CD4-positive, alpha-beta T cell treated with Interleukin-21 for 1 hour (primary cell): ENCODE results near the gene MUC4.
"Not testable (repeated sequence)": the region's sequence is repeated elsewhere in the genome, so short reads cannot be mapped to it uniquely, and the experiment has no call there.

ENCODE experiments used
- DNase-seq: peaks from one replicate; pipeline ENCODE4 v3.0.0-alpha.2; 2020

Gene MUC4

DNA sequence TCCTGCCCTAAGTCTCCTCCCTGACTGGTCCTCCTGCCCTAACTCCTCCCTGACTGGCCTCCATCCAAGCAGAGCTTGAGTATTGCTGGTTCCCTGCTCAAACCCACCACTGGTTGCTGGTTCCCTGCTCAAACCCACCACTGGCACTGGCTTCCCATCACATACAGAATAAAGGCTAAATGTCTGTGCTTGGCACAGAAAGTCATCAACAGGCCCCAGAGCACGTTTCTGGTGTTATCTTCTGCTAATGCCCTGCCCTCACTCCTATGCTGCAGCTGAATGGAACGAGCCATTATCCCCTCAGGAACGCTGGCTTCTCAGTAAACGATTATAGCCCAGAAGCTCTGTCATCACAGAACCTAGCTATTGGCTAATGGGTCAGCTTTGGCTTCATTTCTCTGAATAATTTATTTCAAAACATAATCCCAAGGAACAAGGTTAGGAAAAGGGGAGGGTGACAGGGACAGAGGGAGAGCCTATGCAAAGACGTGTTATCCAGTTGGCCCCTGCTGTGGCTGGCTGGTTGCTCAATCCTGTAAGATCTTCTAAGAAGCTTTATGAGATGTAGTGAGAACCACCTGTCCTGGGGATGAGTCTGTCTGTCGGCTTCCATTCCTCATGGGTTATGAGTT is 97.2 kb downstream of the MUC4 start:
- DNase-seq = no peak

DNA sequence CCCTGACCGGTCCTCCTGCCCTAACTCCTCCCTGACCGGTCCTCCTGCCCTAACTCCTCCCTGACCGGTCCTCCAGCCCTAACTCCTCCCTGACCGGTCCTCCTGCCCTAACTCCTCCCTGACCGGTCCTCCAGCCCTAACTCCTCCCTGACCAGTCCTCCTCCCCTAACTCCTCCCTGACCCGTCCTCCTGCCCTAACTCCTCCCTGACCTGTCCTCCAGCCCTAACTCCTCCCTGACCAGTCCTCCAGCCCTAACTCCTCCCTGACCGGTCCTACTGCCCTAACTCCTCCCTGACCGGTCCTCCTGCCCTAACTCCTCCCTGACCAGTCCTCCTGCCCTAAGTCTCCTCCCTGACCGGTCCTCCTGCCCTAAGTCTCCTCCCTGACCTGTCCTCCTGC is 98.6 kb downstream of the MUC4 start:
- not testable (repeated sequence) for DNase-seq

DNA sequence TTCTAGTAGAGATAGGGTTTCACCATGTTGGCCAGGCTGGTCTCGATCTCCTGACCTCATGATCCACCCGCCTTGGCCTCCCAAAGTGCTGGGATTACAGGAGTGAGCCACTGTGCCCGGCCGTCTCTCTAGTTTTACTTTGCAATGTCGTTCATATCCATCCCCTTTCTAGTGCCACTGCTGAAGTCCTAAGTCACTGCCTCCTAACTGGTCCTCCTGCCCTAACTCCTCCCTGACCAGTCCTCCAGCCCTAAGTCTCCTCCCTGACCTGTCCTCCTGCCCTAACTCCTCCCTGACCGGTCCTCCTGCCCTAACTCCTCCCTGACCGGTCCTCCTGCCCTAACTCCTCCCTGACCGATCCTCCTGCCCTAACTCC is 99.2 kb downstream of the MUC4 start:
- not testable (repeated sequence) for DNase-seq

DNA sequence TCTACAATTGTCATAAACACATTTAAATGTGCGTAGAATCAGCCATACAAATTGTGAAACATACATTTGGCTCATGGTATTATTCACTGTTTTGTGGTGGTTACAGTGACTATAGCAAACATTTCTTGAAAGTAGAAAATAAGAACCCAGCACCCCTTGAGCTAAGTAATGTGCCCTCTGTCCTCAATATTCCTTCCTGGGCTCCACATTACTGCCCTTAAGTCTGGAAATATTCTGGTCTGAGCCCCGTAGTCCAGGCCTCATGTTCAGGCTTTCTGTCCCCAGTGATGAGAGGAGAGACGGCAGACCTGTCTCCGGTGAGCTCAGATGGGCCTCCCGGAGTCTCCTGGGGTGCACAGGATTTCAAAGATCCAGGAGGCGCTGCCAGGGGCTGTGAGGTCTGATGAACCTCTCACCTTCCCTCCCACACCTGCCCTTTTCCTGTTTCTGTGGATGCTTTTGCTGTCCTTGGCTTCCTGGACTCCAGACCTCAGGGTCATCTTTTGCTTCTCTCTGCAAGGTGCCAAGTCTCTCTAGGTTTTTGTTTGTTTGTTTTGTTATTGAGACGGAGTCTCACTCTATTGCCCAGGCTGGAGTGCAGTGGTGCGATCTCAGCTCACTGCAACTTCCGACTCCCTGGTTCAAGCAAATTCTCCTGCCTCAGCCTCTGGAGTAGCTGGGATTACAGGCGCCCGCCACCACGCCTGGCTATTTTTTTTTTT is 99.8 kb downstream of the MUC4 start:
- no peak for DNase-seq

DNA sequence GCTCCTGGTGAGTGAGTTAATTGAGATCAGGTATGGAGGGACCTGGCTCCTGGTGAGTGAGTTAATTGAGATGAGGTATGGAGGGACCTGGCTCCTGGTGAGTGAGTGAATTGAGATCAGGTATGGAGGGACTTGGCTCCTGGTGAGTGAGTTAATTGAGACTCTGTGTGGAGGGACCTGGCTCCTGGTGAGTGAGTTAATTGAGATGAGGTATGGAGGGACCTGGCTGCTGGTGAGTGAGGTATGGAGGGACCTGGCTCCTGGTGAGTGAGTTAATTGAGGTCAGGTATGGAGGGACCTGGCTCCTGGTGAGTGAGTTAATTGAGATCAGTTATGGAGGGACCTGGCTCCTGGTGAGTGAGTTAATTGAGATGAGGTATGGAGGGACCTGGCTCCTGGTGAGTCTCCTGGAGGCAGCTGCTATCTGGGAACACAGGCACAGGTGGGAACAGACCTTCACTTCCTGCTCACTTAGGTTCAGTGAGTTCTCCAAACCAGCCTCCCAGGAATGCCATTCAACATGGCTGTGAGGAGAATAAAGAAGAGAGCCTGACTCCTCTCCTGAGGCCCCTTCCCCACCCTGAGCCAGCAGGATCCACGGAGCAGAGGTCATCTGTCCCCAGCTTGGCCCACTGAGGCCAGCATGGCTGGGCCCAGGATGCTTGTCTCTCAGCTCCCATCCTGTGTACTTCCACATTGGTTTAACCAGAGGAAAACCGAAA is 100.5 kb downstream of the MUC4 start:
- DNase-seq = not testable (repeated sequence)

DNA sequence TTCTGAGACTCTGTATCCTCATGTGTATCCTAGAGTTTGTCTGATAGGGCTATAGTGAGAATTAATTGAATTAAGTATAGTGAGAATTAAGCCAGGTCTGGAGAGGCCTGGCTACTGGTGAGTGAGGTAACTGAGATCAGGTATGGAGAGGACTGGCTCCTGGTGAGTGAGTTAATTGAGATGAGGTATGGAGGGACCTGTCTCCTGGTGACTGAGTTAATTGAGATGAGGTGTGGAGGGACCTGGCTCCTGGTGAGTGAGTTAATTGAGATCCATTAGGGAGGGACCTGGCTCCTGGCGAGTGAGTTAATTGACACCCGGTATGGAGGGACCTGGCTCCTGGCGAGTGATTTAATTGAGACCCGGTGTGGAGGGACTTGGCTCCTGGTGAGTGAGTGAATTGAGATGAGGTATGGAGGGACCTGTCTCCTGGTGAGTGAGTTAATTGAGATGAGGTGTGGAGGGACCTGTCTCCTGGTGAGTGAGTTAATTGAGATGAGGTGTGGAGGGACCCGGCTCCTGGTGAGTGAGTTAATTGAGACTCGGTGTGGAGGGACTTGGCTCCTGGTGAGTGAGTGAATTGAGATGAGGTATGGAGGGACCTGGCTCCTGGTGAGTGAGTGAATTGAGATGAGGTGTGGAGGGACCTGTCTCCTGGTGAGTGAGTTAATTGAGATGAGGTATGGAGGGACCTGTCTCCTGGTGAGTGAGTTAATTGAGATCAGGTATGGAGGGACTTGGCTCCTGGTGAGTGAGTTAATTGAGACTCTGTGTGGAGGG is 101.4 kb downstream of the MUC4 start:
- not testable (repeated sequence) for DNase-seq

DNA sequence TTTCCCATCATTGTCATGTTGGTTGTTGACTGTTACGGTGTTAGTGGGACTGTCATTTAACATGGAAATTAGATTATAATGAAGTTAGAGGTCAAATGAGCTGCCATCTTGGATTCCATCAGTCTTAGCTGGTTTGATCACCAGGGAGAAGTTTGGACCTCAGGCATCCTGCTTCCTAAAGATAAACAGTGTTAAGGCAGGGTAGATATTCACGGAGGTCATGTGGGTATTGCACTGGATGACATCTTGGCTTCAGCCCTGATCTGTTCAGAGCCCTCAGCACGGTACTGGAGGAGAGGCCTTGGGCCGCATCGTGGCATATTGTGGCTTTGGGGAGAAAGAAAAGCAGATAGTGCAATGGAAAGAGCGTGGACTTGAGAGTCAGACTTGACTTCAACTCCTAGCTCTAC is 102.0 kb downstream of the MUC4 start:
- no peak for DNase-seq

DNA sequence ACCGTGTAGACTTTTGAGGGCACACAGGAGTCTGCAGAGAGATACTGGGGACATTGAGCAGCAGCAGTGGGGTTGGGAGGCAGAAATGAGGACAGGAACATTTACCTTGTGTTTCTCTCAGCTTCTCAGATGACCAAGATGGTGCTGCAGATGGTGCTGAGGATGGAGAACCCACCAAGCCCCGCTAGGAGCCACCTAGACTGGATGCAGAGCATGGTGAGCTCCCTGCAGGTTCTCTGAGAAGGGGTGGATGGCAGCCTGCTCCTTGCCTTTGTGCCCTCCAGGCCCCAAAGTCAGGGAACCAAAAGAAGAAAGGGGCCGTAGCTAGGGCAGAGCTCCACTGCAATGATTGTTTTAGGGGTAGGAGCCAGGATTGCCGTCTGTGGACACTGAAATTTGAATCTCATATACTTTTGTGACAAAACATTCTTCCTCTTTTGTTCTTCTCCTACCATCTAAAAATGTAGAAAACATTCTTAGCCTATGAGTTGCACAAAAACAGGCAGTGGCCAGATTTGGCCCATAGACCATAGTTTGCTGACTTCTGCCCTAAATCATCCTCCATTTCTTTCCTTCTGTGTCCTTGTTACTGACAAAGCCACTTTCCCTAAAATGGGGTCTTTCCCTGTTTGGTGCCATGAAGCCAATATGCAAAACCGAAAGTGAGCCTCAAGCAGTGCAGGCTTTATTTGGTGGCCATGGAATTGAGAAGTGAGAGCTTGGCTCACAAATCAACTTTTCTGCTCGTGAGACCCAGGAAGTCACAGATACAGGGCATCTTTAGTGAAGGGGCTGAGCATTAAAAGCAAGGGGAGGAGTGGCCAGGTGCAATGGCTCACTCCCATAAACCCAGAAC is 102.9 kb downstream of the MUC4 start:
- no peak for DNase-seq

DNA sequence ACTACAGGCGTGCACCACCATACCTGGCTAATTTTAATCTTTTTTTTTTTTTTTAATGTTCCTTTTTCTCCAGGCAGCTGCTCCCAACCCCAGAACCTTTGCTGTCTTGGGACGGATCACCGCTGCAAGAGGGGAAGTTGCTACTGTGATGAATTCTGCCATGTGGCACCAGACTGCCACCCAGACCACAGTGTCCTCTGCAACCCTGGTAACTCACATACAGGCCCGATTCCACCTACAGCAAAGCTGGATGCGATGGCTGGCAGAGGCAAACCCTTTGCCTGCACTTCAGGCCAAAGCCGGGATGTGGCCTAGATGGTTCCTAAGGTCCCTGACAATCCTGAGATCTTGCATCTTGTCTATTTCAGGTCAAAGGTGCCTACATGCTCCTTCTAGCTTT is 103.7 kb downstream of the MUC4 start:
- no peak for DNase-seq

DNA sequence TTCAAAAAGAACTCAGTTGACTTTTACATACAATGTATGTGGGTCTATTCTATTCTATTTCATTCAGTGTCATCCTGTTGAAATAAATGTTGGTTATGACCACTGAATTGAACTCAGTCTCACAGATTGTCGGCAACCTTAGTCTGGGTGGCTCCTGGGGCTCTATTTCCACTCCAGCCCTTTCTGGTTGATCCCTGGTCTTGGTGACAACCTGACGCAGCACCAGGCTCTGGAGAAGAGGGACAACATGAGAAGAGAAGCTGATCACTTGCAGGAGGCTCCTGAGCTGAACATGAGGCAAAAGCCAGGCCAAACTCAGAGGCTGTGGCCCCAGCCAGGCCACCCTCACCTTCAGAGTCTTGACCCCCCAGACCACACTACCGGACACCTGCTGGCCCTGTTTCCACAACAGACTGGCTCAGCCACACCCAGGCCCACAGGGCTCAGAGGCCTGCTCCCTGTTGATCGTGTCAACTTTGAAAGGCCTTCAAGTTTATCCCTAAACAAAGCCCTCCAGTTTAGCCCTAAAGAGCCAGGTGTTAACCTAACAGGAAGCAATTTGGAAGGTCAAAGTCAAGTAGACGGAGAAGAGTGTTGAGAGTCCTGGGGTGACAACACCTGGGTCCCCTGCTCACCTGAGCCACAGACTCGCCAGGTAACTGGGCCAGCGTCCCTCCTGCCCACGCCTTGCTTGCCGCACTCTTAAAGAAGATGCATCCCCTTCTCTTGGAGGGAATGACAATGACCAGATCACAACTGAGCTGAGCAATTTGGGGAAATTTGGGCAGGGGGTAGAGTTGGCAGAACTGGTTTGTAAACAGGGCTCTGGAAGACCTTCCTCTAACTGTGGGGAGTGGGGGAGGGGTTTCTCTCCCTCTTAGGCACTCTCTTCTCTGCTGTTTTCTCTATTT is 106.4 kb downstream of the MUC4 start:
- no peak for DNase-seq

DNA sequence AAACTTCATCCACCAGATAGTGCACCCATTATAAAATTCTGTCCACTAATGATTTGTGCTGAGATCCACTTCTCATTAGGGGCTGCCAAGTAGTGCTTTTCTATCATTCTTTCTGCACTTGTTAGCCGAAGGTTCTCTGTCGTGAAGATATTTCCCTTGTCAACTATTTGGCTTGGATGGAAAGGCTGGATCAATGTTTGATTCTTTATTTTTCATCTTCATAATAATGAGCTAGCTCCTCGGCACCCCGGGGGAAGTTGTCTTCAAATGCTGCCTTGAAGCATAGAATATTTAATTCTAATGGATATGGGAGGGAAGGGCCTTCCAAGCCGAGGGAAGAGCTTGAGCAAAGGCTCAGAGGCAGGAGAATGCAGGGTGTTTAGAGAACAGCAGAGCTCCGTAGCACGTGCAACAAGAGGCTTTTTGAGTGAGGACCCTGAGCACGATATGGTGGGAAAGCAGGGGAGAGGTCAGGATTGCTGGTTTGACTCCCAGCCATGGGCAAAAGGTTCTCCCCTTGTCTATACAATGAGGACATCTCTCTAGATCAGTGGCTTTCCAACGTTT is 107.2 kb downstream of the MUC4 start:
- no peak for DNase-seq

DNA sequence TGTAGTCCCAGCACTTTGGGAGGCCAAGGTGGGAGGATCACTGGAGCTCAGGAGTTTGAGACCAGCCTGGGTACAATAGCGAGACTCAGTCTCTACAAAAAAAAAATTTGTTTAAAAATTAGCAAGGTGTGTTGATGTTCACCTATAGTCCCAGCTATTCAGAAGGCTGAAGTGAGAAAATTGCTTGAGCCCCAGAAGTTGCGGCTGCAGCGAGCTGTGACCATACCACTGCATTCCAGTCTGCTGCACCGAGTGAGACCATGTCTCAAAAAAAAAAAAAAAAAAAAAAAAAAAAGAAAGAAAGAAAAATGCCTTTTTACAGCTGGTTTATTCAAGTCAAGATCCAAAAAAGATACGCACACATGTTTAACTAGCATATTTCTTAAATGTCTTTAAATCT is 108.0 kb downstream of the MUC4 start:
- DNase-seq = no peak

DNA sequence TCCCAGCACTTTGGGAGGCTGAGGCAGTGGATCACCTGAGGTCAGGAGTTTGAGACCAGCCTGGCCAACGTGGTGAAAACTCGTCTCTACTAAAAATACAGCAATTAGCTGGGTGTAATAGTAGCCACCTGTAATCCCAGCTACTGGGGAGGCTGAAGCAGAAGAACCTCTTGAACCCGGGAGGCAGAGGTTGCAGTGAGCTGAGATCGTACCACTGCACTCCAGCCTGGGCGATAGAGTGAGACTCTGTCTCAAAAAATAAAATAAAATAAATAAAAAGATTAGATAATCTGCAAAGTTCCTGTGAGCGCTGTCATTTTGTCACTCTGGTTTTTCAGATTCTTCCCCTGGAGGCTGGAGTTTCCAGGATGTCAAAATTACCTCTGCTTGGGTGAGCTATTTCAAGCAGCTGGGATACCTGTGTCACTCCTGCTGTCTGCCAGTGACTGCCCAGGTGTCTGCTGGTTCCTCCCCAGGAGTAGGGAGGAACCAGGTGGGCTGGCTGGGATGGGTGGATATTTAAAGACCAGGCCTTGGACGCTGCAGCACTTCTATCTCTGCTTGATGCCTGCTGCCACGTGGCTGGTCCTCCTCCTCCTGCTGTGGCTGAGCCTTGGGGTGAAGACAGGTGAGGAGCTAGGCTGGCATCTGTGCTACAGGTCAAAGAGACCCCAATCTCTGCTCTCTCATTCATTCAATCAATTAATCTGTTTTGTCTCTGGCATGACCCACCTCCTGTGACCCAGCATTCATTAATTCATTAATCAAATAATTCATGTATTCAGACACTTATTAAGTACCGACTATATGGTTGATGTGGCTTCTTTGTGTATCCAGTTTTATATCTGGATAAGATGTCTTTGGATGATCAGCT is 110.5 kb downstream of the MUC4 start:
- no peak for DNase-seq

DNA sequence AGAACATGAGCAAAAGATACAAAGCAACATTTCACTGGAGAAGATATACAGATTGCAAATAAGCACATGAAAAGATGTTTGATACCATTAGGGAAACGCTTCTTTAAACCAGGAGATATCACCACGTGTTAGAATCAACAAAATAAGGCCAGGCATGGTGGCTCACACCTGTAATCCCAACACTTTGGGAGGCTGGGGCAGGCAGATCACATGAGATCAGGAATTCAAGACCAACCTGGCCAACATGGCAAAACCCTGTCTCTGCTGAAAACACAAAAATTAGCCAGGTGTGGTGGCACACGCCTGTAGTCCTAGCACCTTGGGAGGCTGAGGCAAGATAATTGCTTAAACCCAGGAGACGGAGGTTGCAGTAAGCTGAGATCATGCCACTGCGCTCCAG is 111.4 kb downstream of the MUC4 start:
- no peak for DNase-seq

DNA sequence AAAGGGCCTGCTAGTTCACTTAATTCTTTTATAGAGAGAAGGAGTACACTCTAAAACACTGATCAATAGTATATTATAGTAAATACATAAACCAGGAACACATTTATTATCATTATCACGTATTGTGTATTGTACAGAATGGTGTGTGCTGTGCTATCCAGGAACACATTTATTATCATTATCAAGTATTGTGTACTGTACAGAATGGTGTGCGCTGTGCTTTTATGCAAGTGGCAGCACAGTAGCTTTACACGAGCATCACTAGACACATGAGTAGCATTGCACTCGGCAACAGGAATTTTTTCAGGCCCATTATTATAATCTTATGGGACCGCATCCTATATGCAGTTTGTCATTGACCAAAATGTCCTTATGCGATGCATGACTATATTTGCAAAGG is 111.9 kb downstream of the MUC4 start:
- no peak for DNase-seq

DNA sequence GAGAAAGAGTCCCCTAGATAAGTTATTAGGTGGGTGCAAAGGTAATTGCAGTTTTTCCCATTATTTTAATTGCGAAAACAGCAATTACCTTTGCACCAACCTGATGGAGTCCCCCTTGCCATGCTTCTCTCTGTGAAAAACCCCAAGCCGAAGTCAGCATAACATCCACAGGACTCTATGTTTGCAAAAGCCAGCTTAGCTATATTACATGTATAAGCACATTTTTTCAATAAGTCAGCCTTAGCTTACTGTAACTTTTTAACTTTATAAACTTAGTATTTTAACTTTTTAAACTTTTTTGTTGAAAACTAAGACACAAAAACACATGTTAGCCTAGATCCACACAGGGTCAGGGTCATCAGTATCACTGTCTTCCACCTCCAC is 112.3 kb downstream of the MUC4 start:
- no peak for DNase-seq

DNA sequence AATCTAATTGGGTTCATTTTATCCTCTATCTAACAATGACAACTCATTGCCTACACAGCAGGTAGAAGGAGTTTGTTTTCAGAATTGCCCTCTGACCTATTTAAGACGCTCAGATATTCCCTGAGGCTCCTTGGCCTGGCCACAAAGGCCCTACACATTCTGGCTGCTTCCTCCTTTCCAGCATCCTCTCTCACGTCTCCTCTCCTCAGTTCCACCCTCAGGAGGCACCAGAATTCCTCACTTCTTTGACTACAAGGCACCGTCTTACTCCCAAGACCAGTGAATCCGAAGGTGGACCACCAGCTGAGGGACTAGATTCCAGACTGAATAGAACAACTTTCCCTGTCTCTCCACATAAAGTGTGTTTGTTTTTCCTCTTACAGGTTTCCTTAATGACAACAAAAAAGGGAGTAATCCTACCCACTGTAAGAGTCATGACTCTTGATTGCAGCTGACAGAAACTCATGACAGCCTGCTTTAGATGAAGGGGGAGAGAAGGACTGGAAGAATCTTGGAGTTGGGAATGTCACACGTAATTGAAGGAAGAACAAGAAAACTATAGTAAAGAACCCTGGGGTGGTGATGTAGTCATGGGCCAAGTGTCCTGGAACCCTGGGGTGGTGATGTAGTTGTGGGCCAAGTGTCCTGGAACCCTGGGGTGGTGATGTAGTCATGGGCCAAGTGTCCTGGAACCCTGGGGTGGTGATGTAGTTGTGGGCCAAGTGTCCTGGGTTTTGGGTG is 112.9 kb downstream of the MUC4 start:
- no peak for DNase-seq

DNA sequence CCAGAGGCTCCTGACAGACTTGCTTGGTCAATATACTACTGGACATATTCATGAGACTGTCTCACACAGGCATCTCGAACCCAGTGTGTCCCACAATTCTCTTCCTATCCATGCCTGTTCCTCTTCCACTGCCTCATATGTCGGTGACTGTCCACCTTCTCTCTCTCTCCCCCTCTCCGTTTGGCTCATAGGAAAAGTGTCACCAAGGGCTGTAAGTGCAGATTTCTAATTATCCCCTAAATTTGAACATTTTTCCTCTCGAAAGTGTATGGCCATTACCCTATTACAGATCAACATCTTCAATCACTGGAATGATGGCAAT is 113.4 kb downstream of the MUC4 start:
- DNase-seq = no peak

DNA sequence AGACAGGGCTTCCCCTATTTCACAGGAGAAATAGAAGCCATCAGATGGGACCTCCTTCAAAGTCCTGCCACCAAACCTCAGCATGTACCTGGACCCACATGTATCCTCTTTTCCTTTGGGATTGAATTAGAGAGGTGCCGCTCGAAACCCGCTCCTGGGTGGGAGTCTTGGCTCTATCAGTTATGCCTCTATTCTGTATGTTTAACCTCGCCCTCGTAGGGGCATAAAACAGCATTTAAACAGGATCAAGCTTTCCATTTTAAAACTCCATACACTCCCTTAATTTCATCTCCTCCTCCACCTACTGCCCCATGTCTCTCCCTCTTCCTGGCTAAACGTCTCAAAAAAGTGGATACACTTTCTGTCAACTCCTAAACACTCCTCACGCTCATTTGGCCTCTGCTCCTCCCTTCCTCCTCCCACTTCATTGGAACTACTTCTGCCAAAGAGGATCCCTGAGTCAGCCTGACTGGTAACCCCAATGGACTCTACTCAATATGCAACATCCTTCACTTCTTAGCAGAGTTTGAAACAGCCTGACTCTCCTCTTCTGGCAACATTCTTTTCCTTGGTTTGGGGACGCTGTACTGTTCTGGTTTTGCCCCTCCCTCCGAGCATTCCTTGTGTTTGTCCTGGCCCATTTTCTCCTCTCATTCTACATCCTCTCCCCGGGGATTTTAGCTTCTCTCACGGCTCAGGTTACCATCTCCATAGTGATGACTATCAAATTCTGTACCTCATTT is 114.0 kb downstream of the MUC4 start:
- no peak for DNase-seq
